ENCODE data around the gene DCAF8.

- no peak for TF ChIP-seq CTCF (IDR thresholded peaks at IDR 0.05)
- TF ChIP-seq USF2 (CRISPR knock-in tag; IDR thresholded peaks at IDR 0.05), result no peak
- TF ChIP-seq TEAD4 (CRISPR knock-in tag; IDR thresholded peaks at IDR 0.05), result no peak
- TF ChIP-seq PREB (CRISPR knock-in tag; IDR thresholded peaks at IDR 0.05; ENCODE audit: borderline replicate concordance), result no peak
- TF ChIP-seq FOXJ3 (CRISPR knock-in tag; IDR thresholded peaks at IDR 0.05; ENCODE audit: borderline replicate concordance), result no peak
- TF ChIP-seq NFYB (CRISPR knock-in tag; conservative IDR thresholded peaks at IDR 0.05; ENCODE audit: low read depth), result no peak
- TF ChIP-seq E2F1 (CRISPR knock-in tag; IDR thresholded peaks at IDR 0.05), result no peak
Measured at GRCh38 chr1:160171354-160171753, 91.0 kb downstream of the DCAF8 start.

All from WTC11 (cell line).